Ammon's horn (tissue), 1 donor: Measurements from ENCODE around the gene PHB1.
"Not testable (repeated sequence)": the region's sequence is repeated elsewhere in the genome, so short reads cannot be mapped to it uniquely, and the experiment has no call there.

Experiments used
- DNase-seq: peaks from one replicate; pipeline ENCODE4 v3.0.0-alpha.2; 2016; ENCODE audit warnings: low spot score

PHB1 gene

GRCh38 chr17:49404906-49405305, 9.8 kb downstream of the PHB1 start:
- no peak for DNase-seq

DNA sequence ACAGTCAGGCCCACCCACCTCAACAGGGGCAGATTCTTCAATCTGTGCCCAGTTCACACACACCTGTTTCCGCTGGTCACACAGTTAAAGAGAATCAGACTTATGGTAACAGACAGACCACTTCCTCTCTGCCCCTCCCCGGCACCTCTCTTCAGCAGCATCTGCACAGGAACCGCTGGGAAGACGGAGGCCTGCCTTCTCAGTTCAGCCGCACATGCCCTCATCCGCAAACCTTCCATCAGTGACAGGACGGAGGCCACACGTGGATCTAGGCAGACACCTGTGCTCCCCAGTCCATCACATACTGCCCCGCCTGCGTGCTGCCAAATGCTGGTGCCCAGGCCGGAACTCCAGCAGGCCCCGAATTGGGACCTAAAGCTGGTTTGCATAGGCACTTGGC, 10.3 kb downstream of the PHB1 start:
- DNase-seq = no peak

DNA sequence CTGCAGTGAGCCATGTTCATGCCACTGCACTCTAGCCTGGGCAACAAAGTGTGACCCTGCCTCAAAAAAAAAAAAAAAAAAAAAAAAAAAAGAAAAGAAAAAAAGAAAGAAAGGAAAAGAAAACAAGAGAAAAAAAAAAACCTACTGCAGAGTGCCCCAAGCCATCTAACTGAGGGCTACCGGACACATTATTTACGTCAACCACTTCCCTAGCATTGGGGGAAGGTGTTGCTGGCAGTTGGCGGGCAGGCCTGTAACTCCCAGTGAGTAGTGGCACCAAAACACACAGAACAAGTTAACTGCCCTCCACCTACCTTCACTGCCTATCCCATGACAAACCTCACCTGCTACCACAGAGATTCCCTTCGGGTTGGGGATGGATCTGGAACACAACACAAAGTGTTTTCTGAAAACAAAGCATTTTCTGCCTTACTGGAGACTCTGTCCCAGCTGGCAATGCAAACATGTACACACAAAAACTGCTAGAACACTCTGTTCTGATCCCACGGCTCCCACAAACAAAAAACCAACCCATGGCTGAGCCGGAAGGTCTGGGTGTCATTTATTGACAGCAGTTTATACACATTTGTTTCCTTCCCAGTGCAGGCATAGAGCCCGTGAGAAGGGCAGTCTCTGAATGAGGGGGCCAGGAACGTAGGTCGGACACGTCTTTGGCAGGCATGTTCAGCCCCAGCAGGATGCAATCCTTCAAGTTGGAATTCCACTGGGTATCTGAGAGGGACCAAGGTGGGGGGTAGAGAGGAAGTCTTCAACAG, 11.0 kb downstream of the PHB1 start:
- DNase-seq = peak; percentile 68

DNA sequence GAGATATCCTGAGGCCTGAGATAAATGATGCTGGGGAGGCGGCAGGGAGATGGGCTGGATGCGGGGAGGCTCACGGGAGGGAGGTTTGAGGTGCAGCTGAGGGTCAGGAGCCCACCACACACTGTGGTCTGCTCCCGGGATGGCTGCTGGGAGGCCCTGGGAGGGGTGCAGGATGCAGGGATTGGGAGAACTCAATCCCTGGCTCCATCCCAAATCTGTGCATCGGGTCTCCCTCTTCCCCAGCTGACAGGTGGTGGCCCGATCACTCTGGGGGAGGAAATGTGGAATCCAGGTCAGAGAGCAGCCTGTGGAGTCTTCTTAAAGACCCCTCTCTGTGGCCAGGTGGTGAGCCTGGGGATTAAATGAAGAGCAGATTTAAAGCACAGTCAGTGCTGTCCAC, 12.0 kb downstream of the PHB1 start:
- DNase-seq = no peak

GRCh38 chr17:49401971-49402611, 12.6 kb downstream of the PHB1 start:
- DNase-seq = peak; percentile 86

DNA sequence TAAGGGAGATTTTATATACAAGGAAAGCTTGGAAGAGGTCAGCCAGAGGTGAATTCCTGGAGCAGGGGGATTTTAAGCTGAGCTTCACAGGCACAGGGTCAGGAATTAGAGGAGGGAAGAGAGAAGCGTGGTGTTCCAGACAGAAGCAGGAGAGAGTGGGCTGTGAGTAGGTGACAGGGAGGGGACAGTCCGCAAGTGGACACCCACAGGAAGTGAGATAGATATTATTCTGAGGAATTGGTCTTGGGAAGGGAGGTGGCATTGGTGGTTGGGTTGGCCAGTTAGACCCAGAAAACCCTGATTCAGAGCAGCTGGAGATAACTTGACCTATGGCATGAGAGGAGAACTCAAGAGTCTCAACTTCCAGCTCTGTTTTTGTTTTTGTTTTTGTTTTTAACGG, 14.7 kb downstream of the PHB1 start:
- DNase-seq = no peak

GRCh38 chr17:49397586-49397985, 17.1 kb downstream of the PHB1 start:
- no peak for DNase-seq

- peak; percentile 41 for DNase-seq
These were observed 21.0 kb downstream of the PHB1 start for GRCh38 chr17:49393491-49394255.

GRCh38 chr17:49390548-49391324, 23.9 kb downstream of the PHB1 start:
- DNase-seq = peak; percentile 82

DNA sequence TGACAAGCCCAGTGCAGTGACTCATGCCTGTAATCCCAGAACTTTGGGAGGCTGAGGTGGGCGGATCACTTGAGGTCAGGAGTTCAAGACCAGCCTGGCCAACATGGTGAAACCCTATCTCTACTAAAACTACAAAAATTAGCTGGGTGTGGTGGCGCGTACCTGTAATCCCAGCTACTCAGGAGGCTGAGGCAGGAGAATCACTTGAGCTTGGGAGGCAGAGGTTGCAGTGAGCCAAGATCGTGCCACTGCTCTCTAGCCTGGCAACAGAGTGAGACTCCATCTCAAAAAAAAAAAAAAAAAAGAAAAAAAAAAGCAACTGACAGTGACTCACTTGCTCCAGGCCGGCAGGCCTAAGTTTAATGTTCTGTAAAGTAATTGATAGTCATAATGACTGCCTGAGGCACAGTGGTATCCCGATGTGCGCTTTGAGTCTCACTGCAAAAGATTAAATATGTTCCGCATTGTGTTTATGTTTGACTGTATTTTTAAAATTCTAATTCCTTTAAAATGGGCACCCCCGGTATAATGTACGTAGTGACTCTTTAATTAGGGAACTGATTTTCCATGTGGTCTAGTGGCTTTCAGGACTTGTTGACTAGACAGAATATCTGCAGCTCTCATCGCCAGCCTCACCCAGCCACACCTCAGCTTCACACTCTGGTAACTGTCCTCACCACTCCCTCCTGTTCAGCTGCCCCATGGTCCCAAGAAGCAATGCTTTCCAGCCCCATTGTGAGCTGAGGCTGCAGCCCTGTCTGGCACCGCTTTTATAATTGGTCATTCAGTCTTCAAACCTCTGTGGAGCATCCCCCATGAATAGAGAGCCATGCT, 25.0 kb downstream of the PHB1 start:
- DNase-seq = not testable (repeated sequence)

DNA sequence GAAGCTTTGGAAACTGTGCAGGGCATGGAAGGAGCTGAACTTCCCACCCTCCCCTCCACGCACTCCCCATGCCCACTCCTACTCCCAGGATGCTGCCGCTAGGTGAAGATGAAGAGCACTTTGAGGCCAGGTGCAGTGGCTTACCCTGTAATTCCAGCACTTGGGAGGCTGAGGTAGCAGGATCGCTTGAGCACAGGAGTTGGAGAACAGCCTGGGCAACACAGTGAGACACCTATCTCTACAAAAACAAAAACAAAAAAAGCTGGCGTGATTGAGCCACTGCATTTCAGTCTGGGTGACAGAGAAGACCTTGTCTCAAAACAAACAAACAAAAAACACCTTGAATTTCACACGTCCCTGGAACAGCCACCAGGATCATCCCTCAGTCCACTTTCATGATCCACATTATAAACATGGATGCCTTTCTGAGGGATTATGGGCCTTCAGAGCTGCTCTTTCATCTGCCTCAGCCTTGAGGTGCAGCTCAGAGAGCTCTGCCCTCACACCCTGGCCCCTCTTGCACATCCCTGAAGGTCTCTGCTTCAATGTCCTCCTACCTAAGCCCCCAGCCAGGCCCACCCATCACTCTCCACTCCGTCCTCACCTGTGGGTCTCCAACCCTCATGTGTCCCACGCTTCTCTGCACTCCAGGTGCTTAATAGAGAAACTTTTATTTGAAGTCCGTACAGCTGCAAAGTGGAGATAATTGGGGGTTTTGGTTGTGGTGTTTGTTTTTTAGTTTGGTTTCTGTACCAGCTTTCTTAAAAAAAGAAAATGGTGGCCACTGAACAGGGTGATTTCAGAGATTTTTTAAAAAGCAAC, 25.8 kb downstream of the PHB1 start:
- no peak for DNase-seq

GRCh38 chr17:49388290-49388640, 26.4 kb downstream of the PHB1 start:
- DNase-seq = peak; percentile 43

DNA sequence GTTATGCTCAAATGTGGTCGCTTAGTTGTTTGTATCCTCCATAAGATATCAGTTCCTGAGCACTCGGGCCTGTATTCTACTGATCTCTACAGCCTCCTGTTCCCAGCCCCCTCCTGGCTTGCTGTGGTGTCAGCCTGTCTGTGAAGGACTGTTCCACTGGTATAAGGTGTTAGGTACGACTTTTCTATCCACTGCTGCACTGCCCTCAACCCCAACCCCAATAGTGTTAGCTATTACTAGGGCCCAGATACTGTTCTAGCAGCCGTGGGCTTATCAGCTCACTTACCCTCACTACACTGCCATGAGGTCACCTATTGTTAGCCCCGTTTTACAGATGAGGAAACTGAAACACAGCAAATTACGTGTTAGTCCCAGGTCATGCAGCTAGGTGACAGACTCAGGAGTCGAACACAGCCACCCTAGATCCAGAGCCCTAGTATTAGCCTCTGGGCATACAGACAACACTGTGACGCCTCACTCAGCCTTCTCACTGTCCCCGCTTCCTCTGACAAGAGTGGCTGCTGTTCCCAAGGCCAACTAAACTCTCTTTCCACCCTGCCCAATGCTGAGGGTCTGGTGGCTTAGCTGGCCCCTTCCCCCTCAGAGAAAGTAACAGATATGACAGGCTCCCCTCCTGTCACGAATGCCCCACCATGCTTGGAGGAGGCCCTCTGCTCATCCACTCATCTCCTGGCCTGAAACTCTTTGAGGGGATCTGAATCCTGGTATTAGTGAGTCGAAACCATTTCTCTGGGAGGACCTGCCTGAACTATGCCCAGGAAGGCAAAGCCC, 27.0 kb downstream of the PHB1 start:
- DNase-seq = no peak

GRCh38 chr17:49386373-49386772, 28.3 kb downstream of the PHB1 start:
- no peak for DNase-seq

DNA sequence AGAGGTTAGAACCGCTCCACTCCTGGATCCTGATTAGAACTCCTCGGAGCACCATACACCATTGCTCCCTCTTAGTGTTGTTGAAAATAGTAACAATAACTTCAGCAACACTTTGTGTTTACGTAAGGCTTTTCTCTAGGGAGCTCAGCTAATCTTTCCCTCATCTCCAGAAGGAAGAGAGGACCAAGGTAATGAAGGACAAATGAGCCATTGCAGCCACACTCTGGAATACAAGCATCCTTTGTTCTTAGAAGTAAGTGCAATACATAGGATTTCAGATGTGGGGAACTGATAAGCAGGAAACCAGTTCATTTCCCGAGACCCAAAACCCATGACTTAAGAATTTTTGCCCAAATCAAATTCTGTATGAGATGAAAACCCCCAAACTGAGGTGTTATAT, 29.7 kb downstream of the PHB1 start:
- DNase-seq = no peak

DNA sequence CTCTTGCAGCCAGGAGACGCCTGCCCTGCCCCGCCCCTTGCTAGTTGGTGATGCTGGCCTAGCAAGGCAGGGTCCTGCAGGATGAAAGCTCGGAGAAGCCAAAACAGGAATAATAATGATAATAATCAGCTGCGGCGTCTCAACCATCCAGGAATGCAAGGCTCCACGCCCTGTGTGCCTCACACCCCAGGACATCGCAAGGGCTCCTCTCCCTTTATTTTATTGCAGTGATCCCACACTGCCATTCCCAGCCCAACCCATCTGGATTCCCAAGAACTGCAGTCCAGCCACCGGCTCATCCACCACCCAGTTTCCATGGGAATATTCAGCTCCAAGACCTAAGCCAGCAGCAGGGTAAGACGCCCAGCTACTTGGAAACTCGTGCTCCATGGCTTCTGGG, 31.6 kb downstream of the PHB1 start:
- no peak for DNase-seq

- DNase-seq = no peak
These were observed 32.1 kb downstream of the PHB1 start for GRCh38 chr17:49382556-49382955.

GRCh38 chr17:49381793-49382192, 32.9 kb downstream of the PHB1 start:
- no peak for DNase-seq

- no peak for DNase-seq
These were observed 33.6 kb downstream of the PHB1 start for GRCh38 chr17:49381033-49381432.

GRCh38 chr17:49379926-49380325, 34.8 kb downstream of the PHB1 start:
- no peak for DNase-seq
